Activated T-cell treated with anti-CD3 and anti-CD28 coated beads for 24 hours (primary cell): ENCODE data around the gene GGCX.
"Not testable (repeated sequence)": the region's sequence is repeated elsewhere in the genome, so short reads cannot be mapped to it uniquely, and the experiment has no call there.

Experiments
- DNase-seq: peaks from one replicate; pipeline ENCODE4 v3.0.0-alpha.2; 2020; ENCODE audit warnings: low read depth

Gene GGCX

DNA sequence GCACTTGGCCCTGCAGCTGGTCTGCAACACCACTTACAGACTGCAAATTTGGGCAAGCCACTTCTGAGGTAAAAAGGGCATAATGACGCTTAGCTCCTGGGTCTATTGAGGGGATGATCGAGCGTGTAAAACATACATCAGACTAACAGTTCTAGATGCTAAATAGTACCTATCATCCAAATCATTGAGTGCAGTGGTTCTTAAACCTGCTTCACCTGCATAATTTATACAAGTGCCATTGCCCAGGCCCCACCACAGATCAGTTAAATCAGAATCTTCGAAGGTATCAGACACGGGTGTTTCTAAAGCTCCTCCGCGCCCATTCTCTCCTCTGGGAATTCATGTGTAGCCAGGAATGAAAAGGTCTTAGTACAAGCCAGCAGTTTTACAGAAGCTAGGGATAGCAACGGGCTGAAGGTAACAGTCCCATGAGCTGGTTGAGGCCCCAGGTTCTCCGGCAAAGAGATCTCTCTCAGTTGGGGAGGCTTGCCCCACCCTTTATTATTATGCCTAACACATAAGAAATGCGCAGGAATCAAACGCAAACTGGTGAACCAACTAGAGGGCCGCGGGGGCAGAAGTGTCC lies 33.5 kb upstream of the GGCX start:
- no peak for DNase-seq

DNA sequence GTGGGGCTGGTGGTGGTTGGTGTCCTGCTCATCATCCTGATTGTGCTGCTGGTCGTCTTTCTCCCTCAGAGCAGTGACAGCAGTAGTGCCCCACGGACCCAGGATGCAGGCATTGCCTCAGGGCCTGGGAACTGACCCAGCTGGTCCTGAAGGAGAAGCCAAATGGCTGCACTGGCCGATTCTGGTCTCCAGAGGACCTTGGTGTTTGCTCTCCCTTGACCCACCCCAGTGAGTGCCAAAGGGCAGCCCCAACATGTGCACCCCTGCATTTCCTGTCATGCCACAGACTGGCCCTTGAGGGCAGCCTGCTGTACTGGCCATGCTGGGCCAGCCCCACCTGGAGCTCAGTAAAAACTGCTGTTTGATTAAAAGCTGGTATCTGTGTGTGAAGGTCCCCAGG lies 31.7 kb upstream of the GGCX start:
- no peak for DNase-seq

DNA sequence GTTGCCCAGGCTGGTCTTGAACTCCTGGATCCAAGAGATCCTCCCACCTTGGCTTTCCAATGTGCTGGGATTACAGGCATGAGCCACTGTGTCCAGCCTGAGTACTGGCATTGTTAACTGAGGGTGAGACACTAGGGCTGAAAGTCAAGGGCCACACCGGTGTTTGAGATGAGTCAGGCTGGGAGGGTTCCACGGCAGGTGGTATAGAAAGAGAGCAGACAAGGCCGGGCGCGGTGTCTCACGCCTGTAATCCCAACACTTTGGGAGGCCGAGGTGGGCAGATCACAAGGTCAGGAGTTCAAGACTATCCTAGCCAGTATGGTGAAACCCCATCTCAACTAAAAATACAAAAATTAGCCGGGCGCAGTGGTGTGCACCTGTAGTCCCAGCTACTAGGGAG lies 31.0 kb upstream of the GGCX start:
- not testable (repeated sequence) for DNase-seq

DNA sequence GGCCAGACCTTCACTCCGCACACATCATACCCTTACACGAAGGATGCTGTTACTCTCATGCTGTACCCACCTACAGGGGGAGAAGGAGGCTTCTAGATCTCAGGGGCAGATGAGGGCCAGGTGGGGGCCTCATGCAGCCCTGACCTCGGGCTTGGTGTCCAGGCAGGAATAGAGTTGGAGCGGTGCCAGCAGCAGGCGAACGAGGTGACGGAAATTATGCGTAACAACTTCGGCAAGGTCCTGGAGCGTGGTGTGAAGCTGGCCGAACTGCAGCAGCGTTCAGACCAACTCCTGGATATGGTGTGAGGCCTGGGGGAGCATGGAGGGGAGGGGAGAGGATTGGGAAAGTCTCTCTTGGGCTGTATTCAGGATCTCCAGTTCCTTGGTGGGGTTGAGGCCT lies 30.3 kb upstream of the GGCX start:
- no peak for DNase-seq

DNA sequence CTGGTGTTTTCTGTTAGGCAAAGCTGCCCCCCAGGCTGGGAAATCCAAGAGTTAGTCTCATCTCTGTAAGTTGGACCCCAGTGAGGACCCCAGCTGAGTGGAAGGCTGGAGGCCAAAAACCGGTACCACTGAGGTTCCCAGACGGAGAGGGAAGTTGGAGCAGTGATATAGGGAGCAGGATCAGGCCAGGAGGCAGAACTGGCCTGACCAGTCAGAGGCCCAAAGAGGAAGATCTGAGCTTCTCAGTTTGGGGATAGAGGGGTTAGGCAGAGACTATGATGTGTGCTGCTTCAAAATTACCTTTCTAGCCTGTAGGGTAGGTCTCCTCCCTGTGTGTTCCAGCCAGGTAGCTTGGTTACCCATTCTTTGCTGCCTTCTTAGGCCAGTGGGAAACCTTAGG lies 29.7 kb upstream of the GGCX start:
- DNase-seq, result no peak

DNA sequence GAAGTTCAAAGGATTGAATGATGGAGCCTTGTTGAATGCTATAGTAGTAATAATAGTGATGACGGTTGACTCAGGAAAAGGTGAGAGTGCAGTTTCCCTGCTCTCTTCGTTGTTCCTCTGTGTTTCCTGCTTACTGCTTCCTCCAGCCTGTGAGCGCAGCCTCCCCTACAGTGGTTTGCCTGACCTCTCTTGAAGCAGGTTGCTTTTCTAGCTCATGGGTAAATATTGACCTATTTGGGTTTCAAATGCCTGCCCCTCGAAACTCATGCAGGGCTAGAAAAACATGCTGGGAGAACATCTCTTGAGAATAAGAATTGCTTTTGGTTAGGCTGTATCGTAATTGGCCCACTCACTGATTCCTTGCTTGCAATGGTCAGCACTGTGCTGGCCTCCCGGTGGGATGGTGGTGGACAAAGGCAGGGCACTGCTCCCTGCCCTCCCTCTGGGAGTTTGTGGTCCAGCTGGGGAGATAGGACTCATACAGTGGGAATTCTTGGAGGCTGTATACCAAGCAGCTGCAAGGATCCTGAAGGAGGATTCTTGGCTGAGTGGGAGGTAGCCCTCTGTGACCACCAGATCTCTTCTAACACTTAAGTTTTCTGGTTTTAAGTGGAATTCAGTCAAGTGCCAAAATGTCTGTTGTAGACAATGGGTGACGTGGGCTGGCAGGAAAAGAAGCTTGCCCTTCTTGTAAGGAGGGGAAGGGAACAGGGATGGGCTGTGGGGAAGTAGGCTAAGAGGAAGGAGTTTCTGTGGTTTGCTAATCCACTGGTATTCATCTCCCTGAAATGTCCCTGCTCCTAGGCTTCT lies 28.9 kb upstream of the GGCX start:
- DNase-seq, result no peak

- DNase-seq, result no peak
Observed at GRCh38 chr2:85589181-85589580, 27.9 kb upstream of the GGCX start.

- no peak for DNase-seq
Observed at GRCh38 chr2:85588645-85589044, 27.4 kb upstream of the GGCX start.

DNA sequence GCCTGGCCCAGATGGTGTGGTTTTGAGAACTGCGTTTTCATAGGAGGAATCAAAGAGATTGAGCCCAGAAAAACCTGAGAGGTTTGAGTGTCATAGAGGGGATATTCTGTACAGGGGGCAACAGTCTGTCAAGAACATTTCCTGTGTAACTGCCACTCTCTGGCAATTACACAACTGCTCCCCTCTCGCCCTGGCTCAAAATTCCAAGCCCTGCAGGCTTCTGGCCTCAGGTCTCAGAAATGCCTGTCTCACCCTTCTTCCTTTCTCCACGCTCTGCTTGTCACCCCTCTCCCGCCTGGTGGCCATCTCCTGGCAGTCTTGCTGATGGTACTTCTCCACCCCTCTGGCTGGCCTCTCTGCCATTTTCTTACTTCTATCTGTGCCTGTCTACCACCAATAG lies 26.9 kb upstream of the GGCX start:
- no peak for DNase-seq

DNA sequence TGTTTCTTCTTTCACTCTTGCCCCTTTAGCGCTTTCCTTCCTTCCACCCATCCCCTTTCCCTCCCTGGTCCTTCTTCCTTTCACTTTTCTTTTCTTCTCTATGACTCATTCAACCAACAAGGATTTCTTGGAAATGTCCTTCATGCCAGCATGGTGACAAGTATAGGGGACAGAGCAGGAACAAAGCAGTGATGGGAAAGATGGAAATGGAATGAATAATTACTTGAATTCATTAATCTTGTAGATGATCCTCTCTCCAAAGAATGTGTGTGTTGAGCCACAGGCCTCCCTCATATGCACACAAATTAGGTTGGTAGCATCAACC lies 24.4 kb upstream of the GGCX start:
- DNase-seq, result no peak

DNA sequence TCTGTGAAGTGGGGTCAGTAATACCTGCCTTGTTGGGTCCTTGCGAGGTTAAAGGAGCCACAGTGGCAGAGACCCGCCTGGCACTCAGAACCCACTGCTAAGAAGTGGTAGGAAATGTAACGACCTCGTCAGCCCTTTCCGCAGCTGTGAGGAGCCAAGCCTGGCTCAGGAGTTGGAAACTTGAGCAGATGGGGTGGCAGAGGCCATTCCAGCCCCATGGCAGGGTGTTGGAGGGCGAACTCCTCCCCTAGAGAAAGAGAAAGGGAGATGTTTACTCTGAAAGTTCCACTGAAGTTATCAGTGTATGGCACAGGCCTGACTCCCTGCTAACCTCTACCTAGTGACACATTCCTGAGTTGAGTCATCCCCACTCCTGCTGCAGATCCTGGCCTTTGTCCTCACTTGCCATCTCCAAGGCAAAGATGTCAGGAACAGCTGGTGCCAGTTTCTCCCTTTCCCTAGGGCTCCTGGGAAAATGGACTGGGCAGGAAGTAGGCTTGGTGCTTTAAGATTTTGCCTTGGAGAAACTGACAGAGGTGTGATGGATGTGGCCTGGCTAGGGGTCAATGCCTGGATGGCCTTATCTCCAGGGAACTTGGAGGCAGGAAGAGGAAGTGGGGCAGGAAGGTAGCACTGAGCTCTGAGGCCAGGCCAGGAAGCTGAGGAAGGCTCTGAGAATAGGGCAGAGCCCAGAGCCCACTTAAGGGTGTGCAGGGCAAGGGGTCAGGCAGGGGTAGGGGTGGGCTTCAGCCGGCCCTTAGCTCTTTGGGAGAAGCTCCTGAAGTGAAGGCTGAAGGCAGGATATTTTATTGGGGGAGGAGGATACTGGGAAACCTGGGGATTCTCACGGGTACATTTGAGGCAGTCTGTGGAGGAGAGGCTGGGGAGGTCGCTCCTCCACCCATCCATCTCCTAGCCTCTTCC lies 23.8 kb upstream of the GGCX start:
- DNase-seq, result no peak

- DNase-seq, result no peak
Observed at GRCh38 chr2:85584354-85584856, 23.1 kb upstream of the GGCX start, which contains the start of gene VAMP5. TSS of gene VAMP5 (plus strand) at chr2:85584431. CDS start at chr2:85584491, 60 bp downstream.

GRCh38 chr2:85583667-85584353 lies 22.5 kb upstream of the GGCX start:
- DNase-seq, result no peak

DNA sequence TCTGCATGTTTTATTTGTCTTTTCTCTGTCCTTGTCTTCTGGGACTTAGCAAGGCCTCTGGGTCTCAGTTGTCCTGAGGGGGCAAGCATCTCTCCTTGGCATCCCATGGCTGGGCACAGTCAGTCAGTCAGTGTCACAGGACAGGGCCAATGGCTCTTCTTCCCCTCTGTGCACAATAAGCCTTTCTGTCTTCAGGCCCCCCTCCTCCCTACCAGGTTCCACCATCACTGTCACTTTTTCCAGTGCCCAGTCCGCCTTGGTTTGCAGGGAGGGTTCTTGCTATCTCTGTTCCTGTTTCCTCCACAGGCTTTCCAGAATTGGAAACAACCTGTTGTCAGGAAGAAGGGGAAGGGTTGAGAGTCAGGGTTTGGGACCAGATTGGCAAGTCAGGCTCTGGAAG lies 21.2 kb upstream of the GGCX start:
- DNase-seq, result no peak

GRCh38 chr2:85580206-85580605 lies 18.9 kb upstream of the GGCX start:
- no peak for DNase-seq

GRCh38 chr2:85579266-85579935 lies 18.1 kb upstream of the GGCX start:
- DNase-seq, result no peak

- DNase-seq, result no peak
Observed at GRCh38 chr2:85578243-85579180, 17.2 kb upstream of the GGCX start.

- no peak for DNase-seq
Observed at GRCh38 chr2:85577386-85578242, 16.3 kb upstream of the GGCX start, which contains the start of gene VAMP8. TSS of gene VAMP8 (plus strand) at chr2:85577586. CDS start at chr2:85577647, 61 bp downstream.

GRCh38 chr2:85577063-85577385 lies 15.7 kb upstream of the GGCX start:
- DNase-seq, result no peak
